UCSD-AML1 (cell line): ENCODE data around the gene ISCA1.
"Not testable (repeated sequence)": the region's sequence is repeated elsewhere in the genome, so short reads cannot be mapped to it uniquely, and the experiment has no call there.

Experiments
- DNase-seq: peaks from one replicate; lab custom pipeline; 2025; ENCODE audit not compliant: unreplicated experiment; lab: John Stamatoyannopoulos, UW

Gene ISCA1

DNA sequence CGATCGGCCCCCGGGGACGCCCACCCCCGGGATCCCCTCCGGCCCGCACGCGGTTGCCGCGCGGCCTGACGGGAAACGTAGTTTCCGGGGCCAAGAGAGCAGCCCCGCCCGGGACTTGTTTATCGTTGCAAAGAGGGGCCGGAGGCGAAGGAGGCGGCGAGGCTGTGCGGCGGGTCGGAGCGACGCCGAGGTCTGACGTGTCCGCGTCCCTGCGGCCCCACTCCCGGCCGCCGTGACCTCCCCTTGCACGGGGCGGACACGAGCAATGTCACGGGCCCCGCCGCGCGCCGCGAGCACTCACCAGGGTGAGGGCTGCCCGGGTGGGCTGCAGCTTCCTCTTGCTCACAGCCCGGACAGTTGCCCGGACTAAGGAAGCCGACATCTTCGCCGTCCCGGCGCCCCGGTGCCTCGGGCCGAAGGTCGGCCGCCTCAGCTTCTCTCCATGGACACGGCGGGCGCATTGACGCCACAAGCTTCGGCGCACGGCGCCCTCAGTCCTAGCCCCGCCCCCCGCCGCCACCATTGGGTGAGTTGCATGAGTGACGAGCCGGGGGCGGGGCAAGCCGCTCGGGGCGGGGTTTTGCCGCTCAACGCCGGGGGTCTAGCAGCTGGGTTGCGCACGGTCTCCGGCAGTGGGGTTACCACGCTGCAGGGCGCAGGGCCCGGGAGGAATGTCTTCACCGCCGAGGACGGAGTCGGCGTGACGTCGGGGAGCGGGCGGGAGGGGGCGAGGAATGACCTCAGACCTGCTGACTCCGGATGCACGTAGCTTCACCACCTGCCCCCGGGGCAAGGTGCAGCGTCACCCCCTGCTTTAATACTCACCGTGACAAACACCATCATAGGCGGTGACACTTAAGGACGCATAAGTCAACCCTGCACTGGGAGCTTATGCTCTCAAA, at the start of gene ISCA1:
TSS of gene ISCA1 (minus strand) at position 462 of the 902 bp plus-strand sequence. CDS start at position 382, 80 bp downstream.
- peak; percentile 98 for DNase-seq

DNA sequence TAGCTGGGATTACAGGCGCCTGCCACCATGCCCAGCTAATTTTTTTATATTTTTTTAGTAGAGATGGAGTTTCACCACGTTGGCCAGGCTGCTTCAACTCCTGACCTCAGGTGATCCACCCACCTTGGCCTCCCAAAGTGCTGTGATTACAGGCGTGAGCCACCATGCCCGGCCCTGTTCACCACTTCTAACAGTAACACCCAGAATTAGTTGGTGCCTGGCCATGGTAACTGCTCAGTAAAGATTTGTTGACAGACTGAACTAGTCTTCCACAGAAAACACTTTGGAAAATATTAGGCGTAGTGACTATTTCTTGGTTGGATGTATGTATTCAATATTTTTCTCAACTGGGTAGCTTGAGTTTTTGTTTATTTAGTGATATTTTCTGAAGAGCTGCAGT, 47.8 kb upstream of the ISCA1 start:
- DNase-seq: no peak

- DNase-seq: no peak
Measured at GRCh38 chr9:86329649-86330048, 47.3 kb upstream of the ISCA1 start.

GRCh38 chr9:86328156-86328555, 45.8 kb upstream of the ISCA1 start:
- DNase-seq: no peak

DNA sequence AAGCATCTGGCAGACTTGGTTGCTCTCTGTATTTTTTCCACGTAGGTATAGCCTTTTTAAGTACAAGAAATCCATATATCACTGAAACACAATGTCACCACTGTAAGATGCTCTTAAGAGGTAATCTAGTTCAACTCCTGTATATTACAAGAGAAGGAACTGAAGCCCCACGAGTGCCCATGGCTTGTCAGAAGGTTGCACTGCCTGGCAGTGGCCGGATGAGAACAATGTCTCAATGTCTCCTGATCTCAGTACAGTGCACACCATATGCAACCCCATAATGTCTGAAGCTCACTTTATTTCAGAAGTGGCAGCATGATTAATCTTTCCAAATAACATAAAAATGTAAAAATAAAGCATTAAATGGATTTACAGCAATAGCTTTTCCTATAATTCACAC, 44.2 kb upstream of the ISCA1 start:
- no peak for DNase-seq

DNA sequence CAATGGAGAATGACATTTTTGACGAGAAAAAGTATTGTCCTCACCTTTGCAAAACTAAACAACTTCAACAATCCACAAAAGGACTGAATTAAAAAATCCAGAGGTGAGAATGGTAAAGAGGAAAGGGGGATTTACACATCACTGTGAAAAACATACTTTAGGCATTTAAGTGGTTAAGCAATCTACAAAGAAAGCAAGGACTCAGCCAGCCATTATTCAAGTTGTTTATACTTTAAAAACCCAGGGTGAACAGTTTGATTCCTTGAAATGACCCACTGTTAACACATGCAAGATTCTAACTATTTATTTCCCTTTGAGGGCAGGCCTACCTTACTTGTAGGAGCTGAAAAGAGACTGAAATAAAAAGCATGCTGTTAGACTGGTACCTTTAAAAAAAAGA, 42.6 kb upstream of the ISCA1 start:
- DNase-seq: no peak

GRCh38 chr9:86324308-86324707, 42.0 kb upstream of the ISCA1 start:
- no peak for DNase-seq

DNA sequence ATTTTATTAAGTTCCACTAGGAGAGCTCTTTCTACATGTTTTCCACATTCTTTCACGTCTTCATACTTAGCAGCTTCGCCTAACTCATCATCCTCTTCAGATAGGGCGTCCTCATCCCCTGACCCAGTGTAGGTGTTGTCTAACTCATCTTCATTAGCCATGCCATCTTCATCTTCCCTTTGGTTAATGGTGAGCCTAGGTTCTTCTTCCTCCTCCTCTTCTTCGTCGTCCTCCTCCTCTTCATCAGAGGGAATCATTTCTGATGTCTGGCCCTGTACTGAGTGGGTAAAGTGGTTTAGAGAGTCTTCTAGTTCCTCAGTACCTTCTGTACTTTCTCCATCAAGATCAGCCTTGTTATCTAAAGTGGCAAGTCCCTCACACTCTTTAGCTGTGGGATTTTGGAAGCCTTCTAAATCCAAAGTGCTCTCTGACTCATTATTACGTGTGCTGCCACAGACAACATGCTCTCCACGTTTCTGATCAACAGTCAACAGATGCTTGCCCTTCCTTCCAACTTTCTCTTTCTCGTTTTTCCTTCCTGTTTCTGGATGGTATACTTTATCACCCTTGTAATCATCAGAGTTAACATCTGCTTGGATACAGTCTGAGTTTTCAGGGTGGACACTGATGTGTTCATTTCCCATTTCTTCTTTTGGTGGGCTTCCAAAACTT, 40.8 kb upstream of the ISCA1 start:
- no peak for DNase-seq

- no peak for DNase-seq
Measured at GRCh38 chr9:86321373-86321772, 39.0 kb upstream of the ISCA1 start.

DNA sequence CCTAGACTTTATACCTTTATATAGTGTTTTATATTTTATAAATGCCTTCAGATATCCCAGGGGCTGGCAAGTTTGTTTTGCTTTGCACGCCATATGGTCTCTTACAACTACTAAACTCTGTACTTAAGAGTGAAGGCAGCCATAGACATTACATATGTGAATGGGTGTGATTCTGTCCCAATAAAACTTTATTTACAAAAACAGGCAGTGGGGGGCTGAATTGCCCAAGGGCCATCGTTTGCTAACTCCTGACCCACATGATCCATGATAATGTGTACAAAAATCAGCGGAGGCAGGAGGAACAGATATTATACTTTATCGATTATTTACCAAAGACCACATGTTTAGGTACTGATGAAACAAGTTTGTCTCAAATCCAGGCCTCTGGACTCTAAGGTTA, 35.8 kb upstream of the ISCA1 start:
- no peak for DNase-seq

DNA sequence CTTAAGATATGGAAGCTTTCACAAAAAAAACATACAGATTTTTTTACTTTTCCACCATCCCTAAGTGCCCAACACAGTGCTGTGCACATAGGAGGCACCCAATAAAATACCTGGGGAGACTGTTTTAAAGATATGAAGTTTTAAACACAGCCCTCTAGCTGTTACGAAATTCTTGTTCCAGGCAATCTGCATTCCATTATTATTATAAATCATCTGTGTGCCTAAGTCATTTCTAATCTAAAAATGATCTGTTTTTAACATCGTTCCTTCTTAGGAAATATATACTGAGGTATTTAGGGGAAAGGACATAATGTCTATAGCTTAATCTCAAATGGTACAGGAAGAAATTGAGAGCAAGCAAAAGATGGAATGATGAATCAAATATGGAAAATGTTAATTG, 32.7 kb upstream of the ISCA1 start:
- no peak for DNase-seq

DNA sequence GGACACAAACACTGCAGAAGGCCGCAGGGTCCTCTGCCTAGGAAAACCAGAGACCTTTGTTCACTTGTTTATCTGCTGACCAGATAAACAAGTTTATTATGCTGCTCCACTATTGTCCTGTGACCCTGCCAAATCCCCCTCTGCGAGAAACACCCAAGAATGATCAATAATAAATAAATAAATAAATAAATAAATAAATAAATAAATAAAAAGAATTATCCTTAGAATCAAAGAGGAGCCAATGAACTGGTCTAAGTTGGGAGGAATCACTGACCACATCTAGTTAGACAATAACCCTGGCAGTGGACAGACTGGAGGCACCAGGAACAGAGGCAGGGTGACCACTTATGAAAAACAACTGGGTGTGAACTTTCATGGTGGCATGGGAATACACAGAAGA, 30.6 kb upstream of the ISCA1 start:
- DNase-seq: not testable (repeated sequence)

DNA sequence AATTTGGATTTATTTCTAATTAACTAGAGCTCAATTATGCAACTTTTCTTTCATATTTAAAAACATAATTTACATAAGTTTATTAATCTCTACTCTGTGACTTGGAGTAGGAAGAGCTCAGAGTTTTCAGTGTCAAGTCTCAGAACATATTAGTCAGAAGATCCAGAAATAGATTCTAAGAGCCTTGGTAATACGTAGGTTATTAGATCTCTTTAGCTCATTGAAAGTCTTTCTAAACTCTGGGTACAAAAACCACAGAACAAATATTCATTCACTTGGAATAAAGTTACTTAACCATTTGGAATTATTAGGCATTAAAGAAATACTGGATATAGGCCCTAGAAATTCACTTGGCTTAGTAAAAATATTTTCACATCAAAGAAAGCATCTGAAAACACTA, 26.3 kb upstream of the ISCA1 start:
- no peak for DNase-seq

DNA sequence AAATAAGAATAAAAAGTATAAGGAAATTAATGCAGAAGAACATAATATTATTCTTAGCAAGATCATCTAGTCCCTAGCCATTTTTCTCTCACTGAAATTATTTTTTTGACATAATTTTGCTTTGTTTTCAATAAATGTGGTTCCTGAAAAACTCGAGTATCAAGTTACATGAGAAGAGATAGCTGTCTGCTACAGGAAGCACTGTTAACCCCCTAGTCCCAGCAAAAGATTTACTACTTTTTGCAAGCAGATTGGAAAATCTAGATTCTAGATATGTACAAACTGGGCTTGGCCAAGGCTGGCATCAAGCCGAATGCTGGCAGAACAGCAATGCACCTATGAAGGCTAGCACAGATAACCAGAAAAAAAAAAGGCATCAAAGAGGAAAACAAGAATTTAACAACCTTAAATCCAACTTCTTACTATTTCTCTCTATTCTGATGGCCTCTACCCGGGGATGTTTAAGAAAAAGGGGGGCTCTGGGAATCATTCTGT, 21.9 kb upstream of the ISCA1 start:
- no peak for DNase-seq

DNA sequence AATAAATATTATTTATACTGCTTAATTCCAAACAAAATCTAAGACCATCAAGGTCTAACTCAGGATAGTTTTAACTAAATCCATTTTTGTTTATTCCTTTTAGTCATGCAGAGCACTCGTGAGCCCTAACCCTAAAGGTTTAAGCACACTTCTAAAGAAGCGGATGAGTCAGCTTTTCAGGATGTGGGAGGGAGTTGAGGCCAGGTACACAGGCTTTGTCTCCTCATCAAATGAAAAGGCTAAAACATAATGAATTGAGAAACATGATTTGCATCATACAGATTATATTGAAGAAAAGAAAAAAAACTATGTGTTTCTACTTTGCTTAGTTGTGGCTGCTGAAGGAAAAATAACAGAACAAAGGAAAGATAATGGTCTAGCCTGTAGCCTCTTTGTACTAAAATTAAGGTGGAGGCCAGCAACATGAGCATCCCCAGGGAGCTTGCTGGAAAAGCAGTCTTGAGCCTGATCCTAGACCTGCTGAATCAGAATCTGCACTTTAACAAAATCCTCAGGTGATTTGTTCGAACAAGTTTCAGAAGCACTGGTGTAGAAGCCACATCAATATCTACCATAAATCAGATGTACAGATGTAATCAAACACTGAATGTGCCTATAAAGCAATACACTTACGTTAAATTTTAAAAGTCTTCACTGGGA, 21.1 kb upstream of the ISCA1 start:
- no peak for DNase-seq

- no peak for DNase-seq
Measured at GRCh38 chr9:86301686-86302085, 19.3 kb upstream of the ISCA1 start.

GRCh38 chr9:86300701-86301100, 18.4 kb upstream of the ISCA1 start:
- DNase-seq: no peak

GRCh38 chr9:86298873-86299272, 16.5 kb upstream of the ISCA1 start:
- no peak for DNase-seq

DNA sequence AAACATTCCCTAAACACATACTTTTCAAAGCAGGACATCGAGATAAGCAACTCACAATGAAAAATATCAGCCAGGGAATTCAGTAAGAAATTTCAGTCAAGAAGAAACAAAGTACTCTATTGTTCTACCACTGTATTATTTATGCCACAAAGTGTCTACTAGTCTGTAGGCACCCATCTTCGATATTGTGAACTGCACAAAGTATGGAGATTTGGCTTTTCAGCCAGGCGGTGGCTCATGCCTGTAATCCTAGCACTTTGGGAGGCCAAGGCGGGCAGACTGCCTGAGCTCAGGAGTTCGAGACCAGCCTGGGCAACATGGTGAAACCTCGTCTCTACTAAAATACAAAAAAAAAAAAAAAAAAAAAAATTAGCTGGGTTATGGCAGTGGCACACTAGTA, 8.0 kb upstream of the ISCA1 start:
- DNase-seq: not testable (repeated sequence)

DNA sequence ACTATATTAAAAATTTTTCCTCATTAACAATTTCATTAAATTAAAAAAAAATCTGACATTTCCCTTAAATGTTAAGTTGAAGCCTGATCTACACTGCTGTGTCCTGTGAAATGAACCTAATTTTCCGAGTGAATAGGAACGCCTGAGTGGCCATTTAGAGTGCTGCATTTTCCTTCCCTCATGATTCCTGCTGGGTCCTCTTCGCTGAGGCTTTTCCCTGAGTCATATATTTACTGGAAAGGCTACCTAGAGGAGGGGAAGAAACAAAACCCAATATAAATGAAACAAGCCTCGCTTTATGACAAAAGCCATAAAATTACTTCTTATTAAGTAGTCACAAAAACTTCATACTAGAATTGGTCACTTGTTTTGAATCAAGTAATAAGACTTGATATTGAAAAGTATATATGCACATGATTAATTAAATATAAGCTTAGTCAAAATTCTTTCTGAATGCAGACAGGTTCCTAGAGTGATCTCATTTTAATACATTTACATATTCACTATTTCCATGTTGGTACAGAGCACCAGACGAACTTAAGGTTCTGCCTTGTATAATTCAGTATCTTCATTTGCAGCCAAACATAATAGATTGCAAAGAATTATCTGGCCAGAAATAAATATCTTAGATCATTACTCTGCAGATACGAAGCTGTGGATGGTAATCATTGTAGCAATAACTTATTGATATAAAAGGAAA, 6.3 kb upstream of the ISCA1 start:
- DNase-seq: no peak

GRCh38 chr9:86287013-86287412, 4.7 kb upstream of the ISCA1 start:
- DNase-seq: peak; percentile 21
